ENCODE results near the gene TEX51.

The TEX51 gene

GRCh38 chr2:126888046-126888445 is 10.6 kb upstream of the TEX51 start:
- Histone ChIP-seq H3K9ac (ENCODE audit: low read length) (no peak overlapping the region), H3F3A (ENCODE audit: insufficient read depth, low read length) (no peaks in the 10 kb centered on the region), H3K4me1 (ENCODE audit: insufficient read depth, low read length, severe bottlenecking) (no peaks in the 10 kb centered on the region), H3K27me3 (ENCODE audit: insufficient read depth, low read length) (no peaks in the 10 kb centered on the region), H3K4me3 (ENCODE audit: low read depth, low read length, poor library complexity, severe bottlenecking) (no peak overlapping the region), H3K9me2 (ENCODE audit: low read depth, low read length) (no peaks in the 10 kb centered on the region), H3K4me2 (ENCODE audit: low read length) (no peak overlapping the region), H3K27ac (ENCODE audit: low read depth, low read length, poor library complexity, severe bottlenecking) (no peak overlapping the region), H4K20me1 (ENCODE audit: insufficient read depth, low read length) (no peaks in the 10 kb centered on the region), H3K79me2 (ENCODE audit: insufficient read depth, low read length) (no peaks in the 10 kb centered on the region), H2AFZ (ENCODE audit: low read length) (no peak overlapping the region), H3K9me3 (ENCODE audit: low read length) (no peaks in the 10 kb centered on the region), H3K36me3 (ENCODE audit: insufficient read depth, low read length) (no peaks in the 10 kb centered on the region)
- no peak for TF ChIP-seq CTCF (IDR thresholded peaks at IDR 0.05; ENCODE audit: low read length)
- TF ChIP-seq EZH2 (IDR thresholded peaks at IDR 0.05; ENCODE audit: borderline replicate concordance, low read length) = no peak

- Histone ChIP-seq H3F3A (ENCODE audit: insufficient read depth, low read length) (no peaks in the 10 kb centered on the region), H3K4me1 (ENCODE audit: insufficient read depth, low read length, severe bottlenecking) (no peaks in the 10 kb centered on the region), H3K27ac (ENCODE audit: low read depth, low read length, poor library complexity, severe bottlenecking) (no peak overlapping the region), H3K9ac (ENCODE audit: low read length) (no peak overlapping the region), H3K27me3 (ENCODE audit: insufficient read depth, low read length) (no peaks in the 10 kb centered on the region), H4K20me1 (ENCODE audit: insufficient read depth, low read length) (no peaks in the 10 kb centered on the region), H3K4me3 (ENCODE audit: low read depth, low read length, poor library complexity, severe bottlenecking) (no peak overlapping the region), H3K9me2 (ENCODE audit: low read depth, low read length) (no peaks in the 10 kb centered on the region), H2AFZ (ENCODE audit: low read length) (no peak overlapping the region), H3K4me2 (ENCODE audit: low read length) (no peak overlapping the region), H3K36me3 (ENCODE audit: insufficient read depth, low read length) (no peaks in the 10 kb centered on the region), H3K9me3 (ENCODE audit: low read length) (no peaks in the 10 kb centered on the region), H3K79me2 (ENCODE audit: insufficient read depth, low read length) (no peaks in the 10 kb centered on the region)
- TF ChIP-seq EZH2 (IDR thresholded peaks at IDR 0.05; ENCODE audit: borderline replicate concordance, low read length) (no peak), CTCF (IDR thresholded peaks at IDR 0.05; ENCODE audit: low read length) (no peak)
Measured at GRCh38 chr2:126889071-126889470, 9.6 kb upstream of the TEX51 start.

GRCh38 chr2:126889496-126890135 is 9.1 kb upstream of the TEX51 start:
- H3K9ac ChIP-seq (ENCODE audit: low read length) = no peak overlapping the region
- H3K9me3 ChIP-seq (ENCODE audit: low read length) = no peaks in the 10 kb centered on the region
- H3K4me3 ChIP-seq (ENCODE audit: low read depth, low read length, poor library complexity, severe bottlenecking) = no peak overlapping the region
- no peaks in the 10 kb centered on the region for H3K4me1 ChIP-seq (ENCODE audit: insufficient read depth, low read length, severe bottlenecking)
- no peaks in the 10 kb centered on the region for H3K9me2 ChIP-seq (ENCODE audit: low read depth, low read length)
- TF ChIP-seq CTCF (IDR thresholded peaks at IDR 0.05; ENCODE audit: low read length) (no peak), EZH2 (IDR thresholded peaks at IDR 0.05; ENCODE audit: borderline replicate concordance, low read length) (no peak)
- H3F3A ChIP-seq (ENCODE audit: insufficient read depth, low read length) = no peaks in the 10 kb centered on the region
- no peak overlapping the region for H2AFZ ChIP-seq (ENCODE audit: low read length)
- H3K36me3 ChIP-seq (ENCODE audit: insufficient read depth, low read length) = no peaks in the 10 kb centered on the region
- no peaks in the 10 kb centered on the region for H4K20me1 ChIP-seq (ENCODE audit: insufficient read depth, low read length)
- no peak overlapping the region for H3K4me2 ChIP-seq (ENCODE audit: low read length)
- no peaks in the 10 kb centered on the region for H3K79me2 ChIP-seq (ENCODE audit: insufficient read depth, low read length)
- H3K27ac ChIP-seq (ENCODE audit: low read depth, low read length, poor library complexity, severe bottlenecking) = no peak overlapping the region
- H3K27me3 ChIP-seq (ENCODE audit: insufficient read depth, low read length) = no peaks in the 10 kb centered on the region
